Calu3 (cell line): ENCODE data around the gene TGFBR1. TPM values are rescaled to one million over a fixed set of nuclear protein-coding genes. Genes with fewer than 3 reads are reported as not detected.

ENCODE experiments used
- BruUV-seq: library from RNA; stranded (reverse); fragments of 400-500 nt; replicated peaks from 2 replicates; lab custom pipeline; 2021; lab: Mats Ljungman, UMichigan
- CTCF ChIA-PET: fragments of 300-600 bp; sonication (Branson Sonifier 250); formaldehyde crosslinking; loops from one replicate; lab custom pipeline; 2022; ENCODE audit warnings: antibody characterized with exemption; lab: Charles Lee
- DNase-seq: peaks from one replicate; pipeline ENCODE4 v3.0.0; 2022
- H3K27ac Mint-ChIP-seq: one replicate; pipeline ENCODE4 v1.8.0; 2022; ENCODE audit warnings: mixed read lengths; ENCODE audit not compliant: unreplicated experiment
- H3K27me3 Mint-ChIP-seq: one replicate; pipeline ENCODE4 v1.8.0; 2022; ENCODE audit warnings: mixed read lengths; ENCODE audit not compliant: unreplicated experiment
- H3K36me3 Mint-ChIP-seq: one replicate; pipeline ENCODE4 v1.8.0; 2022; ENCODE audit warnings: mild to moderate bottlenecking, moderate library complexity, mixed read lengths; ENCODE audit not compliant: insufficient read depth, unreplicated experiment
- H3K4me1 Mint-ChIP-seq: one replicate; pipeline ENCODE4 v1.8.0; 2022; ENCODE audit warnings: mild to moderate bottlenecking, low read depth, mixed read lengths; ENCODE audit not compliant: unreplicated experiment
- H3K4me3 Mint-ChIP-seq: one replicate; pipeline ENCODE4 v1.8.0; 2022; ENCODE audit warnings: mild to moderate bottlenecking, low read depth, moderate library complexity, mixed read lengths; ENCODE audit not compliant: unreplicated experiment
- H3K9me3 Mint-ChIP-seq: one replicate; pipeline ENCODE4 v1.8.0; 2022; ENCODE audit warnings: low read depth, mixed read lengths; ENCODE audit not compliant: unreplicated experiment
- CTCF ChIP-seq: fragments of 200-600 bp; IDR thresholded peaks from one replicate; pipeline ENCODE4 v1.8.0; 2022; ENCODE audit warnings: antibody characterized with exemption; ENCODE audit not compliant: unreplicated experiment
- intact Hi-C: fragments of 100-400 bp; cut with micrococcal nuclease; formaldehyde crosslinking; loops from one replicate; pipeline ENCODE4 v1.10.0; 2022; ENCODE audit not compliant: unreplicated experiment
- total RNA-seq: library from RNA; stranded (reverse); gene quantifications from 2 replicates; pipeline ENCODE4 v1.2.3, GENCODE V29; 2022

Gene TGFBR1
- total RNA-seq, 1 experiment from 2014 or later, result 22.6 TPM

GRCh38 chr9:99087462-99087861, 17.5 kb upstream of the TGFBR1 start:
- Mint-ChIP-seq H3K4me3 (no peak overlapping the region), H3K36me3 (no peaks in the 10 kb centered on the region), H3K27ac (no peak overlapping the region), H3K9me3 (no peaks in the 10 kb centered on the region), H3K27me3 (peaks cover 48% of the 10 kb centered on the region), H3K4me1 (no peaks in the 10 kb centered on the region)
- no peak for DNase-seq
- intact Hi-C loops, result no loop called here
- CTCF ChIA-PET, result no interaction called here
- no TSS peak for BruUV-seq
- TF ChIP-seq CTCF, result no peak

DNA sequence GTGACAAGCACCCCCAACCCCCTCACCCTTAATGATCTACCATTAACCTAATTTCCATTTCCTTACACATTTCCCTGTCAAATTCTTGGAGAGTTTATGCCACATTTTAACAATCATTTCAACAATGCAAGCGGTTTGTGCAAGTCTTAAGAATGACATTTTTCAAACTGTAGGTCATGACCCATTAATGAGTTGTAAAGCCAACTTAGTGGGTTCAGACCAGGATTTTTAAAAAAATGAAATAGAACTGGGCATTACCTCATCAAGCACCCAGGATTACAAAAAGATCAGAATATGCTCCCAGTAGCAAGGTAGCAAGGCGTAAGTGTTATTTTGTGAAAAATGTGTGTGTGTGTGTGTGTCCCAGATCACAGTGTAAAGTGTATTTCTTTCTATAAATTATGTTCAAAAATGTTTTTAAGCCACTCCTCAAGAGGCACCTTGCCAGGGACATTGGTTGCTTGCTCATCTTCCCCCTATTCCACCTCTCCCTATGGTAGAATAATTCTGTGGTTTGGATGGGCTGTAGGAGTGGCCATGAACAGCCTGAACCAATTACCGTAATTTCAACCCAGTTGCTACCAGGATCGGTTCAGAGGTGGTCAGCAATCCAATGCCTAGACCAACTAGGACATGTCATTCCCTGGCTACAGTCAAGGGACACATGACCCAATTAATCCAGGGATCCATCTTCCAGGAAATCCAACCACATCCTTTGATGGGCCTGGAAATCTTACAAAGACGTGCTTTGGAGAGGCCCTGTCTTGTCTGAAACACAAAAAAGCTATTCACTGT, 14.4 kb upstream of the TGFBR1 start:
- DNase-seq, result no peak
- CTCF ChIA-PET, result no interaction called here
- intact Hi-C loops, result no loop called here
- no peak overlapping the region for H3K27ac Mint-ChIP-seq
- H3K36me3 Mint-ChIP-seq, result no peaks in the 10 kb centered on the region
- H3K9me3 Mint-ChIP-seq, result no peaks in the 10 kb centered on the region
- no peak for TF ChIP-seq CTCF
- peaks cover 35% of the 10 kb centered on the region for H3K27me3 Mint-ChIP-seq
- no peak overlapping the region for H3K4me3 Mint-ChIP-seq
- BruUV-seq, result no TSS peak
- no peaks in the 10 kb centered on the region for H3K4me1 Mint-ChIP-seq

- H3K27me3 Mint-ChIP-seq, result peaks cover 34% of the 10 kb centered on the region
- no peak for DNase-seq
- no peak for TF ChIP-seq CTCF
- H3K9me3 Mint-ChIP-seq, result no peaks in the 10 kb centered on the region
- no TSS peak for BruUV-seq
- CTCF ChIA-PET, result no interaction called here
- H3K27ac Mint-ChIP-seq, result no peak overlapping the region
- intact Hi-C loops, result no loop called here
- no peaks in the 10 kb centered on the region for H3K4me1 Mint-ChIP-seq
- H3K4me3 Mint-ChIP-seq, result no peak overlapping the region
- no peaks in the 10 kb centered on the region for H3K36me3 Mint-ChIP-seq
Observed at GRCh38 chr9:99092643-99093491, 12.0 kb upstream of the TGFBR1 start.

DNA sequence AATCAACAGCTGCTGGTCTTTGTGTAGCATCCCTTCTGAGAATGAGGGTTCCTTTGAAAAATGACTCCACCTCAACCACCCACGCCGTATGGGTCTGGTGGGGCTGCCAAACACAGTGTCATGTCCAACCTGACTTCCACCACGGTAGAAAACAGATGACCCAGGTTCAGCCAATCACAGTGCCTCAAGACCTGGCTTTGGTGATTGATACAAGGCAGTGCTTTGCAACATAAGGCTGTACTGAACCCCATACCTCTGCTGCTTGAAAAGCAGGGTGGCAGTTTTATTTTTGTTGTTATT, 11.5 kb upstream of the TGFBR1 start:
- Mint-ChIP-seq H3K36me3 (no peaks in the 10 kb centered on the region), H3K27me3 (peaks cover 34% of the 10 kb centered on the region), H3K9me3 (no peaks in the 10 kb centered on the region), H3K4me1 (no peaks in the 10 kb centered on the region), H3K4me3 (no peak overlapping the region), H3K27ac (no peak overlapping the region)
- intact Hi-C loops, result no loop called here
- BruUV-seq, result no TSS peak
- CTCF ChIA-PET, result no interaction called here
- no peak for DNase-seq
- no peak for TF ChIP-seq CTCF
